GM12865 (cell line): ENCODE results near the gene PGRMC2.

Experiments used
- DNase-seq: peaks from one replicate; pipeline ENCODE4 v3.0.0; 2010; ENCODE audit warnings: low read depth
- H3K4me3 ChIP-seq: 2 replicates; pipeline ENCODE4 v1.5.1; 2011; ENCODE audit warnings: mild to moderate bottlenecking, low read depth, low read length, control low read depth
- TF ChIP-seq, protein P1 (sequence below): IDR thresholded peaks from 2 replicates; pipeline ENCODE4 v1.5.1; 2011; ENCODE audit warnings: low read length, control low read depth, low read depth, inconsistent platforms; ENCODE audit not compliant: insufficient read depth; ENCODE audit errors: missing control alignments

PGRMC2 gene

DNA sequence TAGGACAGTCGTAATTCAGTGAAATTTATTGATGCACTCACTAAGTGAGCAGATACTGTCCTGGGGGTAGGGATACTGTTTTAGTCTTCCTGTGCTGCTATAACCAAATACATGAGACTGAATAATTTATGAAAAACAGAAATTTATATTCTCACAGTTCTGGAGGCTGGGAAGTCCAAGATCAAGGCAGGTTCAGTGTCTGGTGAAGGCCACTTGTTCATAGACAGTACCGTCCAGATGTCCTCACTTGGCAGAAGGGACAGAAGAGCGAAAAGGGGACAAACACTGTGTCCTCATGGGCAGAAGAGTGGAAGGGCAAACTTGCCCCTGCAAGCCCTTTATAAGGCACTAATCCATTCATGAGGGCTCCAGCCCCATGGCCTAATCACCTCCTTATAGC lies 45.6 kb downstream of the PGRMC2 start:
- no peak overlapping the region for H3K4me3 ChIP-seq
- TF ChIP-seq, protein P1, sequence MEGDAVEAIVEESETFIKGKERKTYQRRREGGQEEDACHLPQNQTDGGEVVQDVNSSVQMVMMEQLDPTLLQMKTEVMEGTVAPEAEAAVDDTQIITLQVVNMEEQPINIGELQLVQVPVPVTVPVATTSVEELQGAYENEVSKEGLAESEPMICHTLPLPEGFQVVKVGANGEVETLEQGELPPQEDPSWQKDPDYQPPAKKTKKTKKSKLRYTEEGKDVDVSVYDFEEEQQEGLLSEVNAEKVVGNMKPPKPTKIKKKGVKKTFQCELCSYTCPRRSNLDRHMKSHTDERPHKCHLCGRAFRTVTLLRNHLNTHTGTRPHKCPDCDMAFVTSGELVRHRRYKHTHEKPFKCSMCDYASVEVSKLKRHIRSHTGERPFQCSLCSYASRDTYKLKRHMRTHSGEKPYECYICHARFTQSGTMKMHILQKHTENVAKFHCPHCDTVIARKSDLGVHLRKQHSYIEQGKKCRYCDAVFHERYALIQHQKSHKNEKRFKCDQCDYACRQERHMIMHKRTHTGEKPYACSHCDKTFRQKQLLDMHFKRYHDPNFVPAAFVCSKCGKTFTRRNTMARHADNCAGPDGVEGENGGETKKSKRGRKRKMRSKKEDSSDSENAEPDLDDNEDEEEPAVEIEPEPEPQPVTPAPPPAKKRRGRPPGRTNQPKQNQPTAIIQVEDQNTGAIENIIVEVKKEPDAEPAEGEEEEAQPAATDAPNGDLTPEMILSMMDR, result no peak
- DNase-seq, result no peak

DNA sequence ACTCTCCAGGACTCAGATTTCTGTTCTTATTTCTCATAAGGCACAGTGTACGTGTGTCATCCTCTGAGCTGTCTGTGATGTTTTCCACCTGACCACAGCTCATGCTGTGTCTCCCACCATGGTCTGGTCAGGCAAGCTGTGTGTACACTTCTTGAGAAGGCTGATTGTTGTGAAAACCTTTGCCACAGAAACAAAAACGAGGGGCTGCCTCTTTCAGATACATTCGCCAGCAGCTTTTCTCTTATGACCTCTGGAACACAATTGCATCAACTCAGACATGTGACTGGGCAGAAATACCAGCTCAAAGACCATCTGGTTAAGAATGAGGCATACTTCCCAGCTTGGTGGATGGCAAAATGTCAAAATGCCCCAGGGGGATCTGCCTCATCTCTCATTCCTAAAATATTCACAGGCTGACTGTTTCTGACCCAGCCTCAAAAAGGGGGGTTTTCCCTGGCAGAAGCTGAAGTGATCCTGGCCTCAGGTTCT lies 46.1 kb downstream of the PGRMC2 start:
- TF ChIP-seq, protein P1, result no peak
- DNase-seq, result no peak
- no peak overlapping the region for H3K4me3 ChIP-seq

DNA sequence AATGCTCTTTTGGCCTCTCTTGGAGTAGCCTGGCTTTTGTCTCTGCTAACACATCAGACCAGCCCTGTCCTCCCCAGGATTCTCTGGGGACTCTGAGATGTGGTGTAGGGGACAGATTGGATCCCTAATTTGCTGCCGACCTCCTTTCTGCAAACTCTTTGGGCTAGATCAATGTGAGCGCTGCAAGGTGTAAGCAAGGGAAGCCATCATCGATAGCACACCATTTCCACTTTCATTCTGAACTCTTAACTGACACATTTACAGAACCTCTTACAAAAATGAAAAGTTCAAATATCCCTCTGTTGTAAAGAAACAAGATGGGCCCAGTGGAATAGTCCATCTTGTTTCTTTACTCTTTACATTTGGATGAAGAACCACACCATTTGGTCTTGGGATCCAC lies 46.6 kb downstream of the PGRMC2 start:
- no peak overlapping the region for H3K4me3 ChIP-seq
- TF ChIP-seq, protein P1, result no peak
- DNase-seq, result no peak

DNA sequence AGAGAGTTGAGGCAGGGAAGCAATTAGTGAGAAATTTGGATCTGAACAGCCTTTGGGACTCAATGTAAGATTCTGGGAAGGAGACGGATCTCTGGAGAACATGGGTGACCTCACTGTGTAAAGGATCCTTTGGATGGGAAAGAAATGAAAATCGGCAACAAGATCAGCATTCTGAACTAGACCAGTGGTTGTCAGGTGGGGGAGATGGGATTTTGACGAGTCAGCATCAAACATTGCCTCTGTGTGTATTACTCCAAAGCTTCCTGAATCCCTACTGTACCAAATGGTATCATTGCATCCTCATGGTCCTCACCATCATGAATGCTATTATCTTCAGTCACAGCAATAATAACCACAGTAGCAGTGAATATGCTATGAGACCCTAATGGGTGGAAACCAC lies 52.8 kb downstream of the PGRMC2 start:
- TF ChIP-seq, protein P1, result no peak
- no peak for DNase-seq
- no peak overlapping the region for H3K4me3 ChIP-seq

DNA sequence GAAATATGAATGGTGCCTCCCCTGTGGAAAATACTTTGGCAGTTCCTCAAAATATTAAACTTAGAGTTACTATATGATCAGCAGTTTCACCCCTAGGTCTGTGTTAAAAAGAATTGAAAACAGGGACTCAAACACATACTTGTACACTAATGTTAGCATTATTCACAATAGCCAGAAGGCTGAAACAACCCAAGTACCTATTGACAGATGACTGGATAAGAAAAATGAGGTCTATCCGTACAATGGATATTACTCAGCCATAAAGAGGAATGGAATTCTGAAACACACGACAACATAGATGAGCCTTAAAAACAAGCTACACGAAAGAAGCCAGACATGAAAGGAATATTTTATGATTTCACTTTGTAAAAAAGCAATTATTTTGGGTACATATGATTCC lies 54.9 kb downstream of the PGRMC2 start:
- TF ChIP-seq, protein P1, result no peak
- DNase-seq, result no peak

DNA sequence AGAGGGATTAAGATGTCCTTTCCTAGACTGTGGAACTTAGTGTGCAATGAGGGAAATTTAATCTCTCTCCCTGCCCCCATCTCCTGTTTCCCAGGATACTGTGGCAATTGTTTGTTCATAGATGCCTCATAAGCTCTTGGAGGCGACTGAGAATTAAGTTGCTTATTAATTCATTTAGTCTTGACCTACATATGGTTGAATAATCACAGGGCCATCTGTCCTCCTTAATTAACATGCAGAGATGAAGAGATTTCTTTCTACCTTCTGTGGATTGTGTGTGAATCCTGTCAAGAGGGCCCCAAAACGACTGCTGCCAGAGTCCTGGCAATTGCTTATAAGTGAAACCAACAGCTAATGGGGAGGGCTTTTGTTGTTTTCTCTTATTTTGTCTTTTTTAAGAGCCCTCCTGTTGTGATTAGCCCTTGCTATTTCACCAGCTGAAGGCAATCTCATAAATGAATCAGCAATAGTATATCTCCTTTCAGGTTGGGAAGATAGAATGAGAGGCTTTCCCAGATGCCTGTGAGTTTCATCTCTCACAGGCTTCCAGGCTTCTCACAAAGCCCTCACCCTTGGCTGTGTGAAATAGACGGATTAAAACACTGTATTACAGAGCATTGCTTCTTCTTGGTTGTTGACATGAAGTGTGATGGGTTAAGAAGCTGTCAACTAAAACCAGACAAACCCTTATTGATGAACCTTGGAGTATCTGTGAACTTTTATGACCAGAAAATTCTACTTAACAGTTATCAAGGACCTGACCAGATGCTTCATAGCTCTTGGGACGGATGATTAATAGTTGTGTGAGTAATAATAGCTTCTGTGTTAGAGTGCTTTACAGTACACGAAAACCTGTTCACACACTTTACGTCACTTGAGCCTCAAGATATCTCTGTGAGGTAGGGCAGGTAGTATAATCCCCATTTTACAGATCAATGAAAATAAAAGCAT lies 58.5 kb downstream of the PGRMC2 start:
- TF ChIP-seq, protein P1, result no peak
- DNase-seq, result no peak
- no peak overlapping the region for H3K4me3 ChIP-seq

More for the DNA sequence above, 54.9 kb downstream of the PGRMC2 start:
- no peak overlapping the region for H3K4me3 ChIP-seq

DNA sequence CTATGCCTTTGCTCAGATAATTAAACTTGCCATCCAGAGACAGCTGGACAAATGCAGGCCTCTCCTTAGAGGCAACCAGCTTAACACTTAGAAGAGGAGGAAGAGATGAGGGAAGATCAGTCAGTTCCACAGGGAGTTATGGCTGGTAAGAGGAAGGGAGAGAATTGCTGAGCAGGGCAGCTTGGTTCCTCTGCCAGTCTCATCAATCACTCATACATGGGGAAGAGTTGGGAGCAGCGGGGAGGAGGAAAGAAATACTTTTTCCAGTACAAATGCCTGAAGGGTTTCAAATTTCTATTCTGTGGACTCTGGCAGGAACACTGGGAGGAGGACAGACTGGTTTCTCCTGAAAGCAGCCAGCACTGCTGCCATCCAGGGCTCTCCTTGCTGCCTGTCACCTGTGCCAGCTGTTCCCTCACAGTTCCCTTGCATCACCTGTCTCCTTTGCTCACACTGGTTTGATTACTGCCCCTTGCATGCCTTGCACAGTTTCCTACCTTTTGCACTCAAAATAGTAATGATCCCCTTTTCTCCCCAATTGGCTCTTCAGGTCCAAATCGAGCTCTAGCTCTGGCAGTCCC lies 59.5 kb downstream of the PGRMC2 start:
- H3K4me3 ChIP-seq, result no peak overlapping the region
- no peak for DNase-seq
- TF ChIP-seq, protein P1, result no peak
